Measurements from ENCODE around the gene BACH1.
A peak's percentile ranks its signal among the peaks of the same experiment; 100 is the strongest.
"Not testable (repeated sequence)": the region's sequence is repeated elsewhere in the genome, so short reads cannot be mapped to it uniquely, and the experiment has no call there.

The BACH1 gene

DNA sequence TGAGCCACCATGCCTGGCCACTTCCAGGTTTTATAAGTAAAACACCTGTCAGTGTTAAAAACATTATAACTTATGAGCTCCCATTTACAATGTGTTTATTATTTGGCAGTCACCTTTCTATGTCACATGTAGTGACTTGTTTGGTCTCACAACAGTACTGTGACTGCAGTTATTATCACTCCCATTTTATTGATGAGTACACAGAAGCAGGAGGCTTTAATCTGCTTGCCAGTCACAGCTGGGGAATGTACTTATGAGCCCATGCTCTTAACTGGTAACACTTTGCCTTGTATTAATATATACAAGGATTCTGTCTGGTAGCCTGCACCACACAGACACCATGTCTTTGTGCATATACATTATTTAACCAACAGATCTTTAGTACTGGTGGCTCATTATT, 31.1 kb upstream of the BACH1 start:
- DNase-seq (ENCODE audit: insufficient read length, low spot score) = no peak
- no peak for FAIRE-seq
- TF ChIP-seq POLR2A (IDR thresholded peaks at IDR 0.05; ENCODE audit: low read depth, low read length) = no peak

DNA sequence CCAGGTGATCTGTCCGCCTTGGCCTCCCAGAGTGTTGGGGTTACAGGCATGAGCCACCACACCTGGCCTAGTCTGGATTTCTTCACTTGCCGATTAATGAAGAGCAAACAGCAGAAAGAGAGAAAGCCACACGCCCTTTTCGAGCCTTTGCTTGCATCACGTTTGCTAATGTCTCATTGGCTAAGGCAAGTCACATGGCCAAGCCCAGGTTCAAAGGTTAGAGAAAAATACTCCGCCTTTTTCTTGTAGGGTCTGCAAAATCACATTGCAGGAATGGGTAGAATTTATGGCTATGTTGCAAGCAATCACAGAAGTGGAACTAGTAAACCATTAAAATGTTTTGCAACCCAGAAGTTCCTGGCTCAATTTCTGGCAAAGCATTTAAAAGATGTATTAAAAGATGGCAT, 26.8 kb upstream of the BACH1 start:
- no peak for FAIRE-seq
- TF ChIP-seq POLR2A (IDR thresholded peaks at IDR 0.05; ENCODE audit: low read depth, low read length) = no peak
- DNase-seq (ENCODE audit: insufficient read length, low spot score) = no peak

DNA sequence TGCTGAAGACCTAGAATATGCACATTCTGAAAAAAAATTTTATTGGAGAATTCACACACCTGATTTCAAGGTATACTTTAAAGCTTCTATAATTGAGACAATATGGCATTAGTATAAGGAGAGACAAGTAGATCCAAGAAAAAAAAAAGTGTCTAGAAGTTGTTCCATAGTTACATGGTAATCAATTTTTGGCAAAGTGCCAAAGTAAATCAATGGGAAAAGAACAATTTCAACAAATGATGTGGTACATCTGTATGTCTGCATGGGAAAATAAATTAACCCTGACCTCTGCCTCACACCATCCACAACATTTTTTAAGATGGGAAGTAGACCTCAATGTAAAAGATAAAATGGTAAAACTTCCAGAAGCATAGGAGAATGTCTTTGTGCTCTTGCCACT, 21.3 kb upstream of the BACH1 start:
- no peak for FAIRE-seq
- DNase-seq (ENCODE audit: insufficient read length, low spot score) = no peak
- TF ChIP-seq POLR2A (IDR thresholded peaks at IDR 0.05; ENCODE audit: low read depth, low read length) = no peak

- no peak for DNase-seq (ENCODE audit: insufficient read length, low spot score)
- FAIRE-seq = no peak
- TF ChIP-seq POLR2A (IDR thresholded peaks at IDR 0.05; ENCODE audit: low read depth, low read length) = no peak
Measured at GRCh38 chr21:29279558-29279957, 19.2 kb upstream of the BACH1 start.

DNA sequence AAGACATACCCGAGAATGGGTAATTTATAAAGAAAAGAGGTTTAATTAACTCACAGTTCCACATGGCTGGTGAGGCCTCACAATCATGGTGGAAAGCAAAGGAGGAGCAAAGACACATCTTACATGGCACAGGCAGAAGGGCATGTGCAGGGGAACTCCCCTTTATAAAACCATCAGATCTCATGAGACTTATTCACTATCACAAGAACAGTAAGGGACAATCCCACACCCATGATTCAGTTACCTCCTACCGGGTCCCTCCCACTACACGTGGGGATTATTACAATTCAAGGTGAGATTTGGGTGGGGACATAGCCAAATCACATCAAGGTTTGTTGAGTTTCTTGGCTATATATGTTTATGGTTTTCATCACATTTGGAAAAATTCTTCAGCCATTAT, 16.9 kb upstream of the BACH1 start:
- not testable (repeated sequence) for FAIRE-seq; DNase-seq (ENCODE audit: insufficient read length, low spot score)

DNA sequence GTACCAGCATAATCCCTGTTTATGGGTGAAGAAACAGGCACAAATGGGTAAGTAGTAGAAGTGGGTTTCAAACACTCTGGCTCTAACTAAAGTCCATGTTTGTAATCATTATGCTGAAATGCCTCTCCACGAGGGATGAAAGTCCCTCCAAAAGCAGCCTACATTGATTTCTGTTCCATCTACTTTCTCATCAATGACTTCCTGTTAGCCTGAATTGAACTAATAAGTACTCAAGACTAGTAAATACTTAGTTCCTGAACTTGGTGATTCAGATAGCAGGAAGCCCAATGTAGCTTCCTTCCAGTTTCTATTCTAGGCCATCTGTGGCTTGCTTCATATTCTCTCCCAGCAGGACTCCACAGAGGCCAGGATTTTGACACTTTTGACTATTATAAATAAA, 11.3 kb upstream of the BACH1 start:
- FAIRE-seq (peak; percentile 23), DNase-seq (ENCODE audit: insufficient read length, low spot score) (no peak)
- TF ChIP-seq POLR2A (IDR thresholded peaks at IDR 0.05; ENCODE audit: low read depth, low read length) = no peak

GRCh38 chr21:29288239-29288638, 10.5 kb upstream of the BACH1 start:
- DNase-seq (ENCODE audit: insufficient read length, low spot score) = no peak
- no peak for TF ChIP-seq POLR2A (IDR thresholded peaks at IDR 0.05; ENCODE audit: low read depth, low read length)
- no peak for FAIRE-seq

- DNase-seq (ENCODE audit: insufficient read length, low spot score) (no peak), FAIRE-seq (no peak)
- TF ChIP-seq POLR2A (IDR thresholded peaks at IDR 0.05; ENCODE audit: low read depth, low read length) = no peak
Measured at GRCh38 chr21:29289317-29289716, 9.4 kb upstream of the BACH1 start.

DNA sequence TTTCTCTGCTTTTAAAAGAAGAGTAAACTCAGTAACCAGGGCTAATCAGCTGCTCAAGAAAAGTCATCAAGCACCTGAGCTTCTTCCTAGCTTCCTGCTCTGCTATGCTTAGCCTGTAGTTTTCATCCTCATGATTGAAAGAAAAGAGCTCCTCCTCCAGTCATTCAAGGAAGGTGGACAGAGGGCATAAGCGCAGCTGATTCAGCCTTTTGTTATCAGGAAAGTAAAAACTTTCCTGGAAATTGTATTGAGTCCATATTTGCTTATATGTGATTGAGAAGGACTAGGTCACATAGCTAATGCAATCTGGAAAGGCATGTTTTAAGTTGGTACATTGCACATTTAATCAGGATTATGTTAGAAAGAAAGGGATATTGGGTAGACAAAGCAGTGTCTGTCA, 8.5 kb upstream of the BACH1 start:
- FAIRE-seq = no peak
- no peak for DNase-seq (ENCODE audit: insufficient read length, low spot score)
- no peak for TF ChIP-seq POLR2A (IDR thresholded peaks at IDR 0.05; ENCODE audit: low read depth, low read length)

DNA sequence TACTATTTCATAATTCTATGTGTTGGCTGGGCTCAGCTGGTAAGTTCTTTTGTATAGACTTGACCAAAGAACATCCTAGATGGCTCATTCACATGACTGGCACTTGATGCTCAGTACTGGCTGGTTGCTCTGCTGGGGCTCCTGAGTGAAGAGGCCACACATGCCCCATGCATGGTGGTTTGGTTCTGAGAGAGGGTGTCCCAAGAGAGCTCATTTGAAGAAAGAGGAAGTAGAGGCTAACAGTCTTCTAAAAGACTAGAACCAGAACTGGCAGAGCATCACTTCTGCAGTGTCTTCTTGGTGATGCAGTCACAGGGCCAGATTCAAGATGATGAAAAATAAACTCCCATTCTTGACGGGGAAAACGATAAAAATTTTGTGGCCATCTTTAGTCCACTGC, 5.2 kb upstream of the BACH1 start:
- TF ChIP-seq POLR2A (IDR thresholded peaks at IDR 0.05; ENCODE audit: low read depth, low read length) = no peak
- DNase-seq (ENCODE audit: insufficient read length, low spot score) (no peak), FAIRE-seq (no peak)

DNA sequence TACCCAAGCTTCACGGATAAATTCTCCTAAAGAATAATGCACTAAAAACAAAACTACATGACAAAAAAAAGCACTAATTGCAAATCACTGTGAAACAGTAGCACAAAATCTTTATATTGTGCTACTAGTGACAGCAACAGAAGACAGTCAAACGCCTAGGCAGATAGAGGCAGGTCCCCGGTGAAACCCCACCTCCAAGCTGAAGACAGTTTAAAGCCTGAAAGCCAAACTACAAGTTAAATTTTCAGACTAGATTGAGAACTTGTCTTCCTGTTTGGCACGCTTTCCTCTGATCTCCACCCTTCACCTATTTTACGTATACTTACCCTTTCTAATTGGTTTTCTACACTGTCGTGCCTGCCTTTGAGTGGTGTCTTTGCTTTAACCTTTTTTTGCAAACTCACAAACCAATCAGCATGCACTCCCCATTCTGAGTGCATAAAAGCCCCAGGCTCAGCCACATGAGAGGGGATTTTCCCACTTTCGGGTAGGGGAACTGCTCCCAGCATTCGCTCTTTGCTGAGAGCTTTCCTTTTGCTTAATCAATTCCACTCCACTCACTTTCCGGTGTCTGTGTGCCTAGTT, 3.6 kb upstream of the BACH1 start:
- FAIRE-seq (no peak), DNase-seq (ENCODE audit: insufficient read length, low spot score) (no peak)
- TF ChIP-seq POLR2A (IDR thresholded peaks at IDR 0.05; ENCODE audit: low read depth, low read length) = no peak

GRCh38 chr21:29296446-29296845, 2.3 kb upstream of the BACH1 start:
- DNase-seq (ENCODE audit: insufficient read length, low spot score) = no peak
- TF ChIP-seq POLR2A (IDR thresholded peaks at IDR 0.05; ENCODE audit: low read depth, low read length) = no peak
- FAIRE-seq = no peak

- no peak for FAIRE-seq
- TF ChIP-seq POLR2A (IDR thresholded peaks at IDR 0.05; ENCODE audit: low read depth, low read length) = no peak
- DNase-seq (ENCODE audit: insufficient read length, low spot score) = no peak
Measured at GRCh38 chr21:29297483-29298347, 1.0 kb upstream of the BACH1 start.

GRCh38 chr21:29299046-29299915, 559 bp downstream of the BACH1 start:
- DNase-seq (ENCODE audit: insufficient read length, low spot score) (peak; percentile 62), FAIRE-seq (no peak)
- TF ChIP-seq POLR2A (IDR thresholded peaks at IDR 0.05; ENCODE audit: low read depth, low read length) = peak; percentile 49; the same call in 1 of the 2 replicates

All from H54 (cell line).